Keratinocyte (primary cell): Measurements from ENCODE around the gene RIT2. TPM values are rescaled to one million over a fixed set of nuclear protein-coding genes. Genes with fewer than 3 reads are reported as not detected.

Experiments used
- DNase-seq: peaks from one replicate; pipeline ENCODE4 v3.0.0-alpha.2; 2011; ENCODE audit warnings: low read depth, missing footprints, low spot score
- FAIRE-seq: peaks from 2 replicates; lab custom pipeline; 2011; peaks lifted over from hg19 to GRCh38; lab: Jason Lieb, UNC
- H2AFZ ChIP-seq: 2 replicates; pipeline ENCODE4 v1.6.0; 2012; ENCODE audit warnings: low read length, control low read depth, inconsistent platforms; ENCODE audit not compliant: control insufficient read depth
- H3K27ac ChIP-seq: 2 replicates; pipeline ENCODE4 v1.5.1; 2011; ENCODE audit warnings: low read length; ENCODE audit not compliant: control insufficient read depth, insufficient read depth
- H3K27me3 ChIP-seq: 3 replicates; pipeline ENCODE4 v1.6.0; 2011; ENCODE audit warnings: low read length; ENCODE audit not compliant: control insufficient read depth, insufficient read depth; ENCODE audit errors: extremely low read depth
- H3K36me3 ChIP-seq, 2 experiments: 2 replicates in 1 of 2; 3 replicates in 1 of 2; pipeline ENCODE4 v1.5.1; 2011; ENCODE audit warnings: low read length in 2 of 2, mild to moderate bottlenecking in 1 of 2; ENCODE audit not compliant: control insufficient read depth in 2 of 2, insufficient read depth in 2 of 2; ENCODE audit errors: extremely low read depth in 1 of 2
- H3K4me1 ChIP-seq: 3 replicates; pipeline ENCODE4 v1.5.1; 2011; ENCODE audit warnings: low read length; ENCODE audit not compliant: control insufficient read depth, insufficient read depth; ENCODE audit errors: extremely low read depth
- H3K4me2 ChIP-seq: 3 replicates; pipeline ENCODE4 v1.6.0; 2011; ENCODE audit warnings: low read depth, low read length; ENCODE audit not compliant: control insufficient read depth, insufficient read depth; ENCODE audit errors: extremely low read depth
- H3K4me3 ChIP-seq, 3 experiments: fragments of 200-600 bp in 1 of 3; sonication (generic) in 1 of 3; 2 replicates in 2 of 3; 3 replicates in 1 of 3; pipeline ENCODE4 v1.5.1; 2011 to 2016; ENCODE audit warnings: low read length in 3 of 3, mild to moderate bottlenecking in 3 of 3, control low read depth in 2 of 3, inconsistent platforms in 1 of 3, low read depth in 1 of 3, mixed read lengths in 1 of 3, mixed run types in 1 of 3, moderate library complexity in 1 of 3; ENCODE audit not compliant: control insufficient read depth in 2 of 3, insufficient read depth in 2 of 3; ENCODE audit errors: extremely low read depth in 1 of 3
- H3K79me2 ChIP-seq: 2 replicates; pipeline ENCODE4 v1.6.0; 2012; ENCODE audit warnings: low read length; ENCODE audit not compliant: control insufficient read depth, insufficient read depth
- H3K9ac ChIP-seq: 3 replicates; pipeline ENCODE4 v1.6.0; 2011; ENCODE audit warnings: low read length; ENCODE audit not compliant: control insufficient read depth, insufficient read depth; ENCODE audit errors: extremely low read depth
- H3K9me1 ChIP-seq: 3 replicates; pipeline ENCODE4 v1.6.0; 2011; ENCODE audit warnings: low read length; ENCODE audit not compliant: control insufficient read depth, insufficient read depth; ENCODE audit errors: extremely low read depth
- H3K9me3 ChIP-seq: 2 replicates; pipeline ENCODE4 v1.5.1; 2012; ENCODE audit warnings: low read depth, low read length; ENCODE audit not compliant: control insufficient read depth
- H4K20me1 ChIP-seq: 3 replicates; pipeline ENCODE4 v1.6.0; 2011; ENCODE audit warnings: low read length; ENCODE audit not compliant: control insufficient read depth, insufficient read depth; ENCODE audit errors: extremely low read depth
- EZH2 ChIP-seq: IDR thresholded peaks from one replicate; pipeline ENCODE4 v1.6.1; 2012; ENCODE audit warnings: inconsistent platforms, mild to moderate bottlenecking, low read length, moderate library complexity
- dilution Hi-C: fragments of 300-500 bp; cut with MboI; formaldehyde crosslinking; loops from one replicate; pipeline ENCODE4 v1.7.0; 2020; ENCODE audit warnings: low sequenced_read_pairs; ENCODE audit not compliant: extremely low pct_ligation_motif_present
- polyA plus RNA-seq, 5 experiments: library from polyadenylated mRNA; depleted of rRNA in 3 of 5; stranded (reverse) in 3 of 5; stranded (forward) in 1 of 5; unstranded in 1 of 5; fragments of >200 nt; gene quantifications; 1 replicate in 1 of 5; 2 replicates in 3 of 5; 3 replicates in 1 of 5; pipeline versions ENCODE4 v1.2.1 to v1.2.3, GENCODE V29; 2011 to 2012; ENCODE audit warnings: missing spikeins in 2 of 5, low read depth in 1 of 5, low replicate concordance in 1 of 5
- TF ChIP-seq, protein P1 (sequence below), 3 experiments: IDR thresholded peaks in 1 of 3; conservative IDR thresholded peaks in 1 of 3; optimal IDR thresholded peaks in 1 of 3; 2 replicates in 2 of 3; 3 replicates in 1 of 3; pipeline versions ENCODE3 to v1.5.1; 2011; ENCODE audit warnings: low read length in 3 of 3, mild to moderate bottlenecking in 3 of 3, moderate library complexity in 2 of 3, control low read depth in 1 of 3, inconsistent platforms in 1 of 3; ENCODE audit not compliant: insufficient read depth in 2 of 3; ENCODE audit errors: extremely low read depth in 1 of 3

The RIT2 gene
- polyA plus RNA-seq, 1 donor (not counting 4 experiments of a cell fraction or from before 2014, with no cell fraction given), result not detected

DNA sequence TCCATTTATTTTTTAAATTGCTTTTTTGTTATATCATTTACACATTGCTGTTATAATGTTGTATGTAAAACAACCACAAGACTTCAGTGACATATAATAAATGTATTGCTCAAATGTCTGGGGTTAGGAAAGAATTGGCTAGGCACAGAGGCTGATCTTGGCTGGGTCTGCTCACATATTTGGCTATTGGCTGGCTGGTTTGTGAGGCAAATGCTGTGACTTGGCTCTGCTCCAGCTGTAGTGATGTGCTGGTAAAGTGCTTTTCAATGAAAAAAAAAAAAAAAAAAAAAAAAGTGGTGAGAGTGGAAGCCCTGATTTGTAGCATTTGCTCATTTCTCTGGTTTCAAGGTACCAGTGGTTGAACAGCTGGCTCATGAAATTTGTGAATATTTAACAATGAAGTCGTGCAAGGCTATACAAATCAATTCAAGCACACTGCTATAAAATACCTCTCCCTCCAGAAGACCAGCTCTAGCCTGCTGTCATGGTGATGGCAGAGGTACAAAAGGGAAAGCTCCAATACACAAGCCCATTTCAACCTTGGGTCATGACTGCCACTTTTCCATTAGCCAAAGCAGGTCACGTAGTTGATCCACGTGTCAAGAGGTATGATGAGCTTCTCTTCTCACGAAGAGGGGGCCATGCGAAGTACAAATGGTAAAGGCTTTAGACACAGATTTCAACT, 43.7 kb upstream of the RIT2 start:
- DNase-seq (no peak), FAIRE-seq (no peak)
- Histone ChIP-seq H3K9me1 (no peaks in the 10 kb centered on the region), H3K4me2 (no peak overlapping the region), H4K20me1 (no peaks in the 10 kb centered on the region), H3K4me3 (no peak overlapping the region), H3K79me2 (no peaks in the 10 kb centered on the region), H2AFZ (no peak overlapping the region), H3K9me3 (no peaks in the 10 kb centered on the region), H3K4me1 (no peaks in the 10 kb centered on the region), H3K27ac (no peak overlapping the region), H3K27me3 (no peaks in the 10 kb centered on the region), H3K36me3 (no peaks in the 10 kb centered on the region), H3K9ac (no peak overlapping the region)
- dilution Hi-C loops, result no loop called here
- TF ChIP-seq EZH2, result no peak
- TF ChIP-seq, protein P1, sequence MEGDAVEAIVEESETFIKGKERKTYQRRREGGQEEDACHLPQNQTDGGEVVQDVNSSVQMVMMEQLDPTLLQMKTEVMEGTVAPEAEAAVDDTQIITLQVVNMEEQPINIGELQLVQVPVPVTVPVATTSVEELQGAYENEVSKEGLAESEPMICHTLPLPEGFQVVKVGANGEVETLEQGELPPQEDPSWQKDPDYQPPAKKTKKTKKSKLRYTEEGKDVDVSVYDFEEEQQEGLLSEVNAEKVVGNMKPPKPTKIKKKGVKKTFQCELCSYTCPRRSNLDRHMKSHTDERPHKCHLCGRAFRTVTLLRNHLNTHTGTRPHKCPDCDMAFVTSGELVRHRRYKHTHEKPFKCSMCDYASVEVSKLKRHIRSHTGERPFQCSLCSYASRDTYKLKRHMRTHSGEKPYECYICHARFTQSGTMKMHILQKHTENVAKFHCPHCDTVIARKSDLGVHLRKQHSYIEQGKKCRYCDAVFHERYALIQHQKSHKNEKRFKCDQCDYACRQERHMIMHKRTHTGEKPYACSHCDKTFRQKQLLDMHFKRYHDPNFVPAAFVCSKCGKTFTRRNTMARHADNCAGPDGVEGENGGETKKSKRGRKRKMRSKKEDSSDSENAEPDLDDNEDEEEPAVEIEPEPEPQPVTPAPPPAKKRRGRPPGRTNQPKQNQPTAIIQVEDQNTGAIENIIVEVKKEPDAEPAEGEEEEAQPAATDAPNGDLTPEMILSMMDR (optimal IDR thresholded peaks at IDR 0.05 in 1 of 3, IDR thresholded peaks at IDR 0.05 in 1 of 3, conservative IDR thresholded peaks at IDR 0.05 in 1 of 3; ENCODE audit: extremely low read depth in 1 of 3, insufficient read depth in 2 of 3, low read length in 3 of 3), result no peak

DNA sequence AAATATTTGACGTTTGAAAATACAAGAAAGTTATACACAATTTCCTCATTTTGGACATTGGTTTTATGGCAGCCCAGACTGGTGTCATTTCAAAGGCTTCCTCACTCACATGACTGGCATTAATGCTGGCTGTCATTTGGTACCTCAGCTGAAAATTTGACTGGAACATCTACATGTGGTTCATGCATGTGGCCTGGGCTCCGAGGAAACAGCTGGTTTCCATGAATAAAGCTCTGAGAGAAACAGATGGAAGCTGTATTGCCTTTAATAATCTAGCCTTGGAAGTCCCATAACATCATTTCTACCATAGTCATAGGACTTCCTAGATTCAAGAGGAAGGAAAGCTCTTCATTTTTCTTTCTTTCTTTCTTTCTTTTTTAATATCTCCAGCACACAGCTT, 42.9 kb upstream of the RIT2 start:
- H3K79me2 ChIP-seq, result no peaks in the 10 kb centered on the region
- no peak overlapping the region for H3K9ac ChIP-seq
- H3K36me3 ChIP-seq, result no peaks in the 10 kb centered on the region
- no peaks in the 10 kb centered on the region for H4K20me1 ChIP-seq
- H3K27ac ChIP-seq, result no peak overlapping the region
- FAIRE-seq (no peak), DNase-seq (no peak)
- no peak for TF ChIP-seq EZH2
- TF ChIP-seq, protein P1 (optimal IDR thresholded peaks at IDR 0.05 in 1 of 3, IDR thresholded peaks at IDR 0.05 in 1 of 3, conservative IDR thresholded peaks at IDR 0.05 in 1 of 3; ENCODE audit: extremely low read depth in 1 of 3, insufficient read depth in 2 of 3, low read length in 3 of 3), result no peak
- H3K27me3 ChIP-seq, result no peaks in the 10 kb centered on the region
- H3K4me1 ChIP-seq, result no peaks in the 10 kb centered on the region
- H3K9me1 ChIP-seq, result no peaks in the 10 kb centered on the region
- H2AFZ ChIP-seq, result no peak overlapping the region
- no peak overlapping the region for H3K4me2 ChIP-seq
- dilution Hi-C loops, result no loop called here
- no peaks in the 10 kb centered on the region for H3K9me3 ChIP-seq
- no peak overlapping the region for H3K4me3 ChIP-seq
